HUDEP-2 (cell line): ENCODE results near the gene VPS35.
"Not testable (repeated sequence)": the region's sequence is repeated elsewhere in the genome, so short reads cannot be mapped to it uniquely, and the experiment has no call there.

ENCODE experiments used
- DNase-seq, 76 experiments: peaks; one replicate each; lab custom pipeline; 2025; ENCODE audit not compliant: unreplicated experiment in 76 of 76; lab: John Stamatoyannopoulos, UW

VPS35 gene

GRCh38 chr16:46713634-46714033 lies 24.7 kb upstream of the VPS35 start:
- no peak for DNase-seq

GRCh38 chr16:46712911-46713310 lies 23.9 kb upstream of the VPS35 start:
- DNase-seq = no peak

GRCh38 chr16:46711106-46712058 lies 22.4 kb upstream of the VPS35 start:
- no peak for DNase-seq

GRCh38 chr16:46709469-46710005 lies 20.6 kb upstream of the VPS35 start:
- DNase-seq = no peak

- no peak for DNase-seq
These were observed 17.7 kb upstream of the VPS35 start for GRCh38 chr16:46706642-46707041.

GRCh38 chr16:46702030-46702429 lies 13.1 kb upstream of the VPS35 start:
- no peak for DNase-seq

- DNase-seq = peak in 9 of 76 experiments; percentile 4 to 31 (median 23)
These were observed 12.6 kb upstream of the VPS35 start for GRCh38 chr16:46701615-46702014.

- DNase-seq = no peak
These were observed 11.1 kb upstream of the VPS35 start for GRCh38 chr16:46700048-46700447.

GRCh38 chr16:46696957-46697356 lies 8.0 kb upstream of the VPS35 start:
- no peak for DNase-seq

- DNase-seq = no peak
These were observed 7.0 kb upstream of the VPS35 start for GRCh38 chr16:46695937-46696336.

- DNase-seq = no peak
These were observed 4.6 kb upstream of the VPS35 start for GRCh38 chr16:46693598-46693997.

GRCh38 chr16:46691726-46692125 lies 2.7 kb upstream of the VPS35 start:
- no peak for DNase-seq

GRCh38 chr16:46690281-46691178 lies 1.6 kb upstream of the VPS35 start:
- peak in 10 of 76 experiments; percentile 5 to 28 (median 12) for DNase-seq

- DNase-seq = peak; percentile 78 to 99 (median 94)
These were observed 645 bp upstream of the VPS35 start, which contains the start of gene ORC6 for GRCh38 chr16:46689365-46690280. TSS of gene ORC6 (plus strand) at chr16:46689659. CDS start at chr16:46689706, 47 bp downstream.

GRCh38 chr16:46688101-46688653 lies 801 bp downstream of the VPS35 start:
- peak in 12 of 76 experiments; percentile 5 to 55 (median 26) for DNase-seq

GRCh38 chr16:46687486-46687885 lies 1.5 kb downstream of the VPS35 start:
- no peak for DNase-seq

GRCh38 chr16:46686815-46687473 lies 2.0 kb downstream of the VPS35 start:
- DNase-seq = peak in 1 of 76 experiments; percentile 9

- DNase-seq = not testable (repeated sequence)
These were observed 7.1 kb downstream of the VPS35 start for GRCh38 chr16:46681867-46682266.

- DNase-seq = not testable (repeated sequence)
These were observed 11.0 kb downstream of the VPS35 start for GRCh38 chr16:46677943-46678342.
